Tibial nerve (tissue), 4 donors: Measurements from ENCODE around the gene SDK2. TPM values are rescaled to one million over a fixed set of nuclear protein-coding genes. Genes with fewer than 3 reads are reported as not detected.

ENCODE experiments used
- DNase-seq, 2 donors: peaks; one replicate each; pipeline ENCODE4 v3.0.0-alpha.2; 2019; ENCODE audit warnings: low spot score in 2 of 2
- H3K27ac ChIP-seq, 4 donors: fragments of 200-600 bp; sonication (generic) in 3 of 4; one replicate each; pipeline ENCODE4 v1.5.1; 2017 to 2019; ENCODE audit warnings: mild to moderate bottlenecking in 1 of 4
- H3K27me3 ChIP-seq, 2 donors: fragments of 200-600 bp; sonication (generic) in 1 of 2; one replicate each; pipeline versions ENCODE4 v1.5.1 to v1.6.0; 2017 to 2019
- H3K36me3 ChIP-seq, 3 donors: fragments of 200-600 bp; sonication (generic); one replicate each; pipeline ENCODE4 v1.5.1; 2018 to 2019
- H3K4me1 ChIP-seq, 4 donors: fragments of 200-600 bp; sonication (generic) in 3 of 4; one replicate each; pipeline ENCODE4 v1.5.1; 2017 to 2019
- H3K4me3 ChIP-seq, 4 donors: fragments of 200-600 bp; sonication (generic) in 3 of 4; one replicate each; pipeline ENCODE4 v1.5.1; 2017 to 2019; ENCODE audit warnings: mild to moderate bottlenecking in 1 of 4, moderate library complexity in 1 of 4
- H3K9me3 ChIP-seq, 4 donors: fragments of 200-600 bp; sonication (generic) in 3 of 4; one replicate each; pipeline ENCODE4 v1.5.1; 2017 to 2019
- EP300 ChIP-seq, 2 donors: sonication (generic); formaldehyde crosslinking; IDR thresholded peaks; one replicate each; pipeline ENCODE4 v1.6.1; 2017; ENCODE audit warnings: antibody characterized with exemption in 2 of 2, mild to moderate bottlenecking in 1 of 2
- POLR2A ChIP-seq, 2 donors: fragments of 450-650 bp; IDR thresholded peaks; one replicate each; pipeline ENCODE4 v1.6.1; 2017; ENCODE audit warnings: antibody characterized with exemption in 2 of 2, mild to moderate bottlenecking in 2 of 2, moderate library complexity in 2 of 2
- WGBS, 2 donors: methylation state at CpG; one replicate each; pipeline ENCODE4 v1.1.5; 2018; 5-methylcytosine and 5-hydroxymethylcytosine counted together
- total RNA-seq, 4 donors: library from RNA; depleted of rRNA; stranded (reverse); fragments of >200 nt; gene quantifications; one replicate each; pipeline ENCODE4 v1.1.0, GENCODE V29; 2016
- TF ChIP-seq, protein P1 (sequence below), 5 experiments: fragments of 200-600 bp in 3 of 5; fragments of 450-650 bp in 2 of 5; sonication (generic) in 3 of 5; IDR thresholded peaks; one replicate each; pipeline ENCODE4 v1.5.1; 2016 to 2019; ENCODE audit warnings: antibody characterized with exemption in 5 of 5, mild to moderate bottlenecking in 3 of 5, moderate library complexity in 2 of 5

The SDK2 gene
- total RNA-seq, 4 donors from 2014 or later = 3.1 to 6.3 (median 4.6) TPM

DNA sequence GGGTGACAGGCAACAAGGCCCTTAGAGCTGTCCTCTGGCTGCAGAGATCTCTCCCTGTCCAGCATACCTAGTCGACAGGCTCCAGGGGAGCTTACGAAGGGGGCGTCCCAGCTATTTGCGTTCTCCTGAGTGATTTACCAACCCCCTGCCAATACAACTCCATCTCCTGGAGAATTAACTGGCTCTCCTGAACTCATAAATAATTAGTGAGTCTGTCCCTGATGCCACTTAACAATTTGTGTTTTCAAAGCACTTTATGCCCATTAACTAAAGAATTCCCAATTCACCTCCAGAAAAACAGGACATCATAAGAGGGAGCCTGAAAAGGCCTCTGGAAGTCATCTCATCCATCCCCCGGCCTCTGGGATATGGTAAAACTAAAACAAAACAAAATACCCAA is 26.7 kb downstream of the SDK2 start:
- Histone ChIP-seq H3K4me3 (no peak overlapping the region), H3K27ac (peak overlapping the region in 1 of 4 donors; percentile 58), H3K4me1 (peaks cover 0 to 40% (median 16%) of the 10 kb centered on the region in 4 donors), H3K27me3 (no peaks in the 10 kb centered on the region), H3K36me3 (no peaks in the 10 kb centered on the region), H3K9me3 (peaks cover 0 to 10% (median 0%) of the 10 kb centered on the region in 4 donors)
- TF ChIP-seq EP300 (IDR thresholded peaks at IDR 0.05) = no peak
- TF ChIP-seq POLR2A (IDR thresholded peaks at IDR 0.05) = no peak
- TF ChIP-seq, protein P1, sequence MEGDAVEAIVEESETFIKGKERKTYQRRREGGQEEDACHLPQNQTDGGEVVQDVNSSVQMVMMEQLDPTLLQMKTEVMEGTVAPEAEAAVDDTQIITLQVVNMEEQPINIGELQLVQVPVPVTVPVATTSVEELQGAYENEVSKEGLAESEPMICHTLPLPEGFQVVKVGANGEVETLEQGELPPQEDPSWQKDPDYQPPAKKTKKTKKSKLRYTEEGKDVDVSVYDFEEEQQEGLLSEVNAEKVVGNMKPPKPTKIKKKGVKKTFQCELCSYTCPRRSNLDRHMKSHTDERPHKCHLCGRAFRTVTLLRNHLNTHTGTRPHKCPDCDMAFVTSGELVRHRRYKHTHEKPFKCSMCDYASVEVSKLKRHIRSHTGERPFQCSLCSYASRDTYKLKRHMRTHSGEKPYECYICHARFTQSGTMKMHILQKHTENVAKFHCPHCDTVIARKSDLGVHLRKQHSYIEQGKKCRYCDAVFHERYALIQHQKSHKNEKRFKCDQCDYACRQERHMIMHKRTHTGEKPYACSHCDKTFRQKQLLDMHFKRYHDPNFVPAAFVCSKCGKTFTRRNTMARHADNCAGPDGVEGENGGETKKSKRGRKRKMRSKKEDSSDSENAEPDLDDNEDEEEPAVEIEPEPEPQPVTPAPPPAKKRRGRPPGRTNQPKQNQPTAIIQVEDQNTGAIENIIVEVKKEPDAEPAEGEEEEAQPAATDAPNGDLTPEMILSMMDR (IDR thresholded peaks at IDR 0.05) = no peak
- WGBS, 2 donors = 87 to 93% methylated on average over 5 of the region's 5 CpGs
- no peak for DNase-seq

- DNase-seq = no peak
- WGBS, 2 donors = 71 to 72% methylated on average over 8 of the region's 8 CpGs
- H3K9me3 ChIP-seq = peaks cover 0 to 4% (median 0%) of the 10 kb centered on the region in 4 donors
- TF ChIP-seq, protein P1 (IDR thresholded peaks at IDR 0.05) = no peak
- TF ChIP-seq POLR2A (IDR thresholded peaks at IDR 0.05) (no peak), EP300 (IDR thresholded peaks at IDR 0.05) (no peak)
- H3K27ac ChIP-seq = peak overlapping the region in 2 of 4 donors; percentile 33 to 58
- no peaks in the 10 kb centered on the region for H3K27me3 ChIP-seq
- no peak overlapping the region for H3K4me3 ChIP-seq
- H3K4me1 ChIP-seq = peaks cover 0 to 43% (median 16%) of the 10 kb centered on the region in 4 donors
- H3K36me3 ChIP-seq = no peaks in the 10 kb centered on the region
Measured at GRCh38 chr17:73616873-73617404, 27.3 kb downstream of the SDK2 start.

GRCh38 chr17:73616120-73616872 is 27.9 kb downstream of the SDK2 start:
- Histone ChIP-seq H3K4me1 (peaks cover 0 to 44% (median 16%) of the 10 kb centered on the region in 4 donors), H3K36me3 (no peaks in the 10 kb centered on the region), H3K27me3 (no peaks in the 10 kb centered on the region), H3K9me3 (no peaks in the 10 kb centered on the region), H3K4me3 (no peak overlapping the region), H3K27ac (peak overlapping the region in 1 of 4 donors; percentile 58)
- DNase-seq = no peak
- WGBS, 2 donors = 52 to 69% methylated on average over 15 of the region's 15 CpGs
- TF ChIP-seq POLR2A (IDR thresholded peaks at IDR 0.05) (no peak), EP300 (IDR thresholded peaks at IDR 0.05) (no peak)
- TF ChIP-seq, protein P1 (IDR thresholded peaks at IDR 0.05) = no peak

- H3K4me3 ChIP-seq = no peak overlapping the region
- H3K27me3 ChIP-seq = no peaks in the 10 kb centered on the region
- peaks cover 0 to 44% (median 16%) of the 10 kb centered on the region in 4 donors for H3K4me1 ChIP-seq
- H3K9me3 ChIP-seq = no peaks in the 10 kb centered on the region
- no peak for DNase-seq
- TF ChIP-seq EP300 (IDR thresholded peaks at IDR 0.05) (no peak), POLR2A (IDR thresholded peaks at IDR 0.05) (no peak)
- TF ChIP-seq, protein P1 (IDR thresholded peaks at IDR 0.05) = no peak
- no peaks in the 10 kb centered on the region for H3K36me3 ChIP-seq
- H3K27ac ChIP-seq = peak overlapping the region; percentile 37 to 79 (median 66)
- 50 to 59% methylated on average over 8 to 9 of the region's 9 CpGs for WGBS, 2 donors
Measured at GRCh38 chr17:73614256-73614655, 30.0 kb downstream of the SDK2 start.
